HG03460 (cell line): ENCODE results near the gene EPHB2.

ENCODE experiments used
- ATAC-seq: cut with Tn5 transposase; IDR thresholded peaks from one replicate; pipeline ENCODE4 v1.9.1; 2021; ENCODE audit not compliant: unreplicated experiment

Gene EPHB2

DNA sequence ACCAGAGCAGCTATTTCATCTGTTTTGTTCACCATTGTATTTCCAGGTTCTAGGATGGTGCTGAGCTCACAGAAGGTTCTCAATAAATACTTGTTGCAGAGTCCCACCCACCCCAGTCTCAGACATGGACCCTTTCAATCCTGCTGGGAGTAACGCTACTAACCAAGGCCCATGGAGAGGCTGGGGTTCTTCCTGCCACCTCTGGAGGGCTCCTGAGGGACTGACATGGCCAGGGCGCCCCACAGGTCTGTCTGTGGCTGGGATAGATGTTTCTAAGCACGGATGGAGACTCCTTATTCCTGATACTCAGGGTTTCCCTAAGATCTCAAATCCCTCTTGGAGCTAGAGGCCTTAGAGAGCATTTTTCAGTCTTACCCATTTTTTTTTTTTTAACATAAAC lies 87.4 kb downstream of the EPHB2 start:
- ATAC-seq = no peak

DNA sequence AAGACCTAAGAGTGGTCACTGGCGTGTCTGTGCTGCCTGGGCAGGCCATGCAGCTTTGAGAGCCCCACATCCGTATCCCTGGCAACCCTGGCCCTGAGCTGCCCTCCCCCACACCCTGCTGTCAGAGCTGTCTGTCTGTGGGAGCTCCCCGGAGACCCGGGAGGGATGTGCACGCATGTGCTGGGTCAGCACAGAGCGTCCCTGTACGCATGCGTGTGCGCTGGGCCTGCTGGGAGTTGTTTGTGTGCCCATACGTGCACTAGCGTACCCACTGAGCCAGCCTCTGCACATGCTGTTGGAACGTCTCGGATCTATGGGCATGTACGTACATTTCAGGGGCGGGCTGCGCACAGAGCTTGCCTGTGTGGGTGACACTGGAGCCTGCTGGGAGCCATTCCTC lies 89.3 kb downstream of the EPHB2 start:
- no peak for ATAC-seq

DNA sequence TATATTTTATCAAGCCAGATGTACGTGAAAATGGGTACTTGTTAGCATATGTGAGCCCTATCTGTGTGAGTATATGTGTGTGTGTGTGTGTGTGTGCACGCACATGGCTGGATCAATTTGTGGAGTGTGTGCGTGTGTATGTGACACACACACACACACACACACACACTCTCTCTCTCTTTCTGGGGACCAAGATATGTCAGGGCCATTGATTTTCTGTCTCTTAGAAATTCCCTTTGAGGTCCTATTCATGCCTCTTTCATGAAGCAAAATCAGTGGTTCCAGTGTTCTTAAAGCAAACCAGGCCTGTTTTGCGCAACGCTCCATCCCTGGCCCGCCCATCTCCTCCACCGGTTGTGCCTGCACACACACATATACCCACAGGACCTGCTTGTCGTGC lies 90.0 kb downstream of the EPHB2 start:
- no peak for ATAC-seq

DNA sequence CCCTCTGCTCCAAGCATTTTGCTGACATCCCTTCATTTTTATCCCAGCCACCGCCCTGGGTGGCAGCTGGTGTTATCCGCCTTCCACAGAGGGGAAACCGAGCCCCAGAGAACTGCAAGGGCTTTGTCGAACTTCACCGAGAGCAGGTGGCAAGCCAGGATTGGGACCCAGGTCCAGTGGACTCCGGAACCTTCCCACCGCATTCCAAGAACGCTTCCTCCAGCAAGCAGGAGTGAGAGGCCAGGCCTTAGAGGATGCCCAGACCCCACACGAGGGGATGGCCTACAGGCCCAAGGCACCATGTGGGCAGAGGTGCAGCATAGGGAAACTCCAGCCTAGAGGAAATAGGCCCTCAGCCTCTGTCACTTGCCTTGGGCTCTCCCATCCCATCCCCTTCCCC lies 90.7 kb downstream of the EPHB2 start:
- no peak for ATAC-seq

DNA sequence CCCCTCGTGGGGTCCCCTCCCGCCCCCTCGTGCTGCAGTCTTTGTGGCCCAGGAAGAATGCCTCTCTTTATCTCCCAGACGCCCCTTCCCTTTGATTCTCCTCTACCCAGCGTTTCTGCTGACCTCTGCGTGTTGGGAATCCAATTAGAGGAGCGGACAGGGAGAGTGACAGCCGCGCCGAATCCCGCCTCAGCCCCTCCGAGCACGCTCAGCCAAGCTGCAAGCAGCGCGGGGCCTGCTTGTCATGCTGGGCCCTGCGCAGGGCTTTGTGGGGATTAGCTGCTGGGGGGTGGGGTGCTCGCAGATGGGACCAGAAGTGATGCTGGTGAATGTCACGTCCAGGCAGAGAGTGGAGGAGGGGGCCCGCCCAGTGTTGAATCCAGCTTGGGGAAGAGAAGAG lies 91.1 kb downstream of the EPHB2 start:
- ATAC-seq = no peak

DNA sequence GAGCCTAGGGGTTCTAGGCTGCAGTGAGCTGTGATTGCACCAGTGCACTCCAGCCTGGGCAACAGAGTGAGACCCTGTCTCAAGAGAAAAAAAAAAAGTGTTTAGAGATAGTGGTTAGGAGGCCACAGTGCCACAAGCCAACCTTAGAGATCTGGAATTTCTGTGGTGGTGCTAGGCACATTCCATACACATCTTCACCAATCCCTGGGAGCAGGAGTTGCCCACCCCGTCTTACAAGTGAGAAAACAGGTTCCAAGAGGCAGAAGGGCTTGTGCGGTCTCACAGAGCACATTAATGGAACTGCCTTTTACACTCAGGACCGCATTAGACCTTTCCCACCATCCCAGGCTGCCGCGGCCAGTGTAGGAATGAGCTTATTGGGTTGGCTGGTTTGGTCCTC lies 93.2 kb downstream of the EPHB2 start:
- ATAC-seq = no peak

DNA sequence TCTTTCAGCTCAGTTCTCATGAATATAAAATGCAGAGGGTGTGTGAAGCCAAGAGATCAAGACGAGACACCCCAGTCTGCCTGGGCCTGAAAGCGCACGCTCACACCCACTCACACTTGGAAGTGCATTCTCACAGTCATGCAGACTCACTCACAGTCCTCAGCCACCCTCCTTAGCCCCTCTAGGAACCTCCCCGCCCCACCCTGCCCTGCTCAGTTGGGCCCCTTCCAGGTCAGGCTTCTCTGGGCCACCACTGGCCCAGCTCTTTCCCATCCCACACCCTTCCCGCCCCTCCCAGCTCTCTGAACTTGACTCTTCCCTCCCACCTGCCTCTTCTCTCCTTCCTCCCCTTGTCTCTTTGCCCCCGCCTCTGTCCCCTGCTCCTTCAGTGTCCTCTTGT lies 93.8 kb downstream of the EPHB2 start:
- no peak for ATAC-seq

DNA sequence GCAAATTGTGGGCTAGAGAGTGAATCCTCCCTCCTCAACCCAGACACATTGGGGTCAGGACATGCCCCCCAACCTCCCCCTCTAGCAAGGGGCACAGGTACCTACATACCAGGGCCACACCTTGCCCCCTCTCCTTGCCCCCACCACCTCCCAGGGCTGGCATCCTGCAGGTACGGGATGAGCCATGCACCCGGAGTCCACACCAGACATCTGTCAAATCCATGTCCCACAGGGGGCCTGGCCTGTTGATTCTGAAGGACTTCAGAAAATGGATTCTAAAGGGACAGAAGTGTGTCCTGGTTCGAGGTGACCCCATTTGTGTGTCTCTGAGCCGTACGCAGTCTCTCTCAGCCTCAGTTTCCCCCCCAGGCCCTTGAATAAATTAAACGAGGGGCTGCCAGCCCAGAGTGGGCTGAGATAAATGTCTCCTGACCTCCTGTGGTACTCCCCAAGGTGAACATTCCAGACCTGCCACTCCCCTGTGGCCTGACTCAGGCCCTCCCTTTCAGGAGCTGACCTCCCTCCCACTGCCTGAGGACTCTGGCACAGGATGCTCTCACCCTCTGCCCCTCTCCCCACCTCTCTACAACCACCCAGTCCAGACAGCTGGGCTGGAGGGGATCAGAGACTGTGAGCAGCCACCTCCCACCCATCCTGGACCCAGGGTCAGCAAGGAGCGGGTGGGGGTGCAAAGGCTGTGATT lies 94.5 kb downstream of the EPHB2 start:
- ATAC-seq = no peak

DNA sequence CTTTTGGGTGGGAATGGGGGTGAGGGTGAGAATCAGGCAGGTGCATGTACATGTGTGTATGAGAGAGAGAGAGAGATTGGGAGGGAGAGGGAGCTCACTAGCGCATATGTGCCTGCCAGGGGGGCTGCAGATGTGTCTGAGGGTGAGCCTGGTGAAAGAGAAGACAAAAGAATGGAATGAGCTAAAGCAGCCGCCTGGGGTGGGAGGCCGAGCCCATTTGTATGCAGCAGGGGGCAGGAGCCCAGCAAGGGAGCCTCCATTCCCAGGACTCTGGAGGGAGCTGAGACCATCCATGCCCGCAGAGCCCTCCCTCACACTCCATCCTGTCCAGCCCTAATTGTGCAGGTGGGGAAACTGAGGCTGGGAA lies 95.0 kb downstream of the EPHB2 start:
- ATAC-seq = no peak

DNA sequence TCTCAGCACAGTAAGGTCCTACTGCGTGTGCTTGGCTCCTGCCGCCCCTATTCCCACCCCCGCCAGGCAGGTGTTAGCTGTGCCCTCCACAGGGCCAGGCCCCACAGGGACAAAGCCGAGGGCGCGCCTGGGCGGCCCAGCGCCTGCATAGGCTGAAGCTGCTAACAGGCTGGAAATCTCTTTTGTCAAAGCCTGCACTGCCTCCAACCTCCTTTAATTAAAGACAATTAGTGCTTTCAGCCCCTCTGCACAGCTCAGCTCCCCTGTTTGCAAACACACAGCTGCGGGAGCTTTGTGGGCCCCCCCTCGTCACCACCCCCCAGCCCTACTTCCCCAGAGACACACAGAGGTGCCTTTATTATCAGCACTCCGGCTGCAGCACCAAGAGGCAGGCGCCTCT lies 95.9 kb downstream of the EPHB2 start:
- ATAC-seq = no peak

DNA sequence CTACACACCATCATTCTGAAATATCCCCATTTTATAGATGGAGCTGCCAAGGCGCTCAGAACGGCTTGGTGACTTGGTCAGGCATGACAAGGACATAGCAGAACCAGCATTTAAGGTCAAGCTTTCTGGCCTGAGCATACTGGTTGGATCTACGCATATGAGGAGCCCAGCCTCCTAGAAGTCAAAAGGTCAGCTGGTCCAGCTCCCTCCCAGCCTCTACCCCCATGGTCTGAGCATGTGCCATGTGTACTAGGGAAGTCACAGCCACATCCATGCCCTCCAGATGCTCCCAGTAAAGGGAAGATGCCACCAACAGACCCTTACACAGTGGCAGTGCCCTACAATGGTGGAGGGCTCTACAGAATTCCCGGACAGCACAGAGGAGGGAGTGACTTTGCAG lies 96.7 kb downstream of the EPHB2 start:
- no peak for ATAC-seq

DNA sequence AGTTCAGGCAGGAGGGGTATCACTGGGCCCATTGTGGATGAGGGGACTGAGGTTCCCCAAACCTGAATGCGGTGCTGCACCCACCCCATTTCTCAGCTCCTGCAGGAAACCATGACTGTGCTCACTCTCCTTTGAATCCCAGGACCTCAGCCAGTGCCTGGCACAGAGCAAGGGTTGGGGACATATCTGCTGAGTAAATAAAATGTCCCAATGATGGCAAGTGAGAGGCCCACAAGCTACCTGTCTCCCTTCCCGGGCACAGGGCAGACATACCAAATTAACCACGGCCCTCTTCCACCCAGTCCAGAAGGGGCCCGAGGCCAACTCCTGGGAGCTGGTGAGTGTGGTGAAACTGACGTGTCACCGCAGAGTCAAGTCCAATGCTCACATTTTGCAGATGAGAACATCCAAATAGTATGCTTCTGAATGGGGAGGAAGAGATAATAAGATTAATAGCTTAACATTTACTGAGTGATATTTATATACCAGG lies 97.6 kb downstream of the EPHB2 start:
- no peak for ATAC-seq

DNA sequence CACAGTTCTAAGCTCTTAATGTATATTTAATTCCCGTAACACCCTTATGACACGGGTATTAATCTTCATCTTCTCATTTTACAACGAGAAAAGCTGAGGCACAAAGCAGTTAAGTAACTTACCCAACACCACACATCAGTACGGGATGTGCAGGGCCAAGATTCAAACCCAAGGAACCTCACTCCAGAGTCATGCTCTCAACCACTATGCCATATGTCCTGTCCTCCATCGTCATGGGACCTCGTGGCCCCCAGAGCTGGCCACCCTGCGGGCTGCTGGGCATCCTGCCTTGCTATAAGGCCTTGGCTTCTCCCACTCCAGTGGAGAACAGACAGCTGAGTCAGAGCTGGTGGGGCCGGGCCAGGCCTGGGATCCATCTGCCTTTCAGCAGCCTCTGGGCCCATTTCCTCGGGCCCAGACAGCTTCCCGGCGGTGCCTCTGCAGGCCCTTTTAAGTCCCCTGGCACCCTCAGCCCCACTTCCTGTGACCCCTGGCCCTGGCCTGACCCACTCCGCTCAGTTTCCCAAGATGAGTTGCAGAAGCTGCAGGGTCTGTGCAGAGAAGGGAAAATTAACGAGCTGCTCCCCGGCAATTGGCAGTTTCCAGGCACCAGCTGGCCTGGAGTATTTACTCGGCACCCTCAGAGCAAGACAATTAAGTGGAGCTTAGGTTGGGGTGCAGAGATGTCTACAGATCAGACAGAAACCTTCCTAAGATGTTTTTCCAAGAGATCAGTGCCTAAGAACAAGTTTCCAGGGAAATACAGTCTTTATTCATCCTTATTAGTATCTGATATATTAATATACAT lies 98.2 kb downstream of the EPHB2 start:
- no peak for ATAC-seq

DNA sequence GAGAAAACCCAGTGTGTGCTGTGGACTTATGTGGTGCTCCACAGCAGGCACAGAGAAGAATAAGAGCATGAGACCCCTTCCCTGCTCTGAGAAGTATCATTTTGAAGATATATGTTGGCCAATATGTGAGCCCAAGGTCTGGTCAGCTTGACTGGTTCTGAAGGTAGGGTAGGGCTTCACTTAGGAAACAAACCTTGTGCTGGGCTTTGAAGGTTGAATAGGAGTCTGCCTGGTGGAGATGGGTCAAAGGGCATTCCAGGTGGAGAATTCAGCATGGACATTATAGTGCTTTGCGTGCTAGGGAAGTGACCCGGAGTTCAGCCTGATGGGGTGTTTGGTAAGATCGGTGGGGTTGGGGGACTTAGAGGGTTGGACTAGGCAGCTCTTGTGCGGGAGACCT lies 99.1 kb downstream of the EPHB2 start:
- no peak for ATAC-seq

DNA sequence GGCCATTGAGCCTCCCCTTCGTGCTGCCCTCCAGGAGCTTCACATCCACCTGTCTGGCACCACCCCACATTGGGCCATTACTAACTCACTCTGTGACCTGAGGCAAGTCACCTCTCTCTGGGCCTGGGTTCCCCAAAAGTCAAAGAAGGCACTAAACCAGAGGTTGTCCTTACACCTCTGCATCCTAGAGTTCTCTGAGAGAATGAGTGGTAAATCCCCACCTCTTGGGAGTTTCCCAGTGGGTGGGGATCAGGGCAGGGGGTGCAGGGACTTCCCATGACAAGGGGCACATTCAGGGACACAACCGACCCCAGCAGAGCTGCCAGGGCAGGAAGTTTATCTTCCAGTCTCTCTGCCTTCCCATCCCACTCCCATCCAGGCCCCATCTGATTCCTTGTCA lies 99.7 kb downstream of the EPHB2 start:
- ATAC-seq = no peak

DNA sequence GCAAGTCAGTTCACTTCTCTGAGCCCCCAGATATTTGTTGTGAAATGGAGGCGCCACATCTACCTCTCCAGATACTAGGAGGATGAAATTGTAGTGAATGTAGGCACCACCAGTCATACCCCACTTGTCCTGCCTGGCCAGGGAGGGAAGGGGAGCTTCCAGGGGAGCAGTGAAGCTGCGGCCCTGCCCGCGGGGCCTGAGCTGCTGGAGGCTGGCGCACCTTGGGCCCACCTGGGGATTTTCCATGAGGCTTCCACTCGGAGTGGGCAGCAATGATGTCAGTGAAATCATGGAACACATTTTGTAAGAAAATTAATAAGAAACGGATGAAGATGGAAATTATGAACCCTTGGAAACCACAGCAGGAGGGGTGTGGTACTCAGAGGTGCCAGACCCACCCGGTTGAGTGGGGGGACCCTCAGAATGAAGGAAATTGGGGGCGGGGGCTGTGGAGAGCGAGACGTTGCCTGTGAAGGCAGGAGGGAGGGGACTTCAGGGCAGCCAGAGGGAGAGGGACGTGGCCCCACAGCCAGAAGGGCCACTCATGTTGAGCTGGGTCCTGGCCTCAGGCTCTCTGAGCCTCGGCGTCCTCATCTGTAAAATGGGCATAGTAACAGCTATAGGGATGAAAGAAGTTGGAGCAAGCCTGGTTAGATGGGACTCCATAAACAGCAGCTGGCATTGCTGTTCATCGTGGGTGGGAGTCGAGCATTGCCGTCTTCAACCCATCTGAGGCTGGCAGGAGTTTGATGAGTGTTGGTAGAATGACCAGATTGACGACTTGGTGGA lies 101.6 kb downstream of the EPHB2 start:
- ATAC-seq = no peak

DNA sequence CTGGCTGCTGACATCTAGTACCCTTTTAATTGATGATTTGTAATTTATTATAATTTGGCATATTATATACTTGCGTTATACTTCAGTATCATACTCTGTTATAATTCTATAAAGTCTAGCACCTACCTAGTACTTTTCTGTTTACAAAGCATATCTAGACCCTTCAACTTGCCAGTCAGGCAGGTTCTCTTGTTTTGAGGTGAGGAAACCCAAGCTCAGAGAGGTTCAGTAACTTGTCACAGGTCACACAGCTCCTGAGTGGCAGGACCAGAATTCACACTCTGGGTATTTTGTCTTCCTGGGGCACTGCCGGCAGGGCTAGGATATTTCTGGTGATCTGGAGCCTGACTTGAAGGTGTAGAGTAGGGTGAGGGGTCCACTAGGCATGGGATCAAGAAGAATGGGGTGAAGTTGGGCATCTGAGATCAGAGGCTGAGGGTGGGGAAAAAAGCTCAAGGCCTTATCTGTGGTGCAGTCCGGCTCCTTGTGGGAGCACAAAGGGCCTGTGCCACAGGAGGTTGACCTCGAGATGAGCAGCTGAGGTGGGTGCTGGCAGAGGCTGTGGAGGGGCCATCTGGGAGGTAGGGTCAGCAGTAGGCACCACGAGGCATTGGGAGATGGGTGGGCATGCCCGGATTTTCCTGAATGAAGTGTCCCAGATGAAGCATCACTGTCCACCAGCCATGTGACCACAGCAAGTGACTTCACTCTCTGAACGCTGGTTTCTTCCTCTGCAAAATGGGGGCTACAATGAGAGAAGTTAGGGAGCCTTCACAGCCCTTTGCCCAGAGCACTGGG lies 102.6 kb downstream of the EPHB2 start:
- no peak for ATAC-seq

DNA sequence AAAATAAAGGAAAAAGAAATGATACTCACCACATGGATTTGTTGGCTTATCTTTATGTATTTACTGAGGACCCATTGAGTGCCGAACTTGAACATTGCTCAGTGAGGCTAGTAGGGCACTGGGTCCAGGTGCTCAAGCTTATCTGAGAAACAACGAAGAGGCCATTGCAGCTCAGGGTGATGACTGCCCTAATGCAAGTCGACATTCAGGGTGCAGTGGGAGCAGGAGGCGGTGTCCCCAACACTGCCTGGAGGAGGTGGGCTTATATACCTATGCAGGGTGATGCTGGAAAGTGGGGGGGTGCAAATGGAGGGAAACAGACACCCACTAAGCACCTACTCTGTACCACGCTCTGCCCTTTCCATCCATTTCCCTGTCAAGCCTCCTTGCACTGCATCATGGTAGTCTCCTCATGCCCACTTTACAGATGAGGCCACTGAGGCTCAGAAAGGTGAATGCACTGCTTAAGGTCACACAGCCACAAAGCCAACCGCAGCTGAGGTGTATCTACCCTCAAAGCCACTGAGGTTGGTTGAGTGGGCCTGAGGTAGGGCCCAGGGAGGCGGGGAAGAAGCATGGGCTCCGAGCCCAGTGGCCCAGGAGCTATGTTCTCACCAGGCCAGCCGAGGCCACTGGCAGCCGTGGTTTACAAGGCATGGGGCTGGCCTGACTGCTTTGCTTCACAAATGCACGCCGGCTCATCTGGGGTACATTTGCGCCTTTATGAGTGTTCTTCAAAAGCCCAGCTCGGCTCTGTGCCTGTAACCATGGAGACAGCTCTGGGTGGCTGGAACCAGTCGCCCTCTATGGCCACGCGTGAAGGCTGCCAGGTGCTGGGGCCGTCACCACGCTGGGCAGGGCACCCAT lies 103.8 kb downstream of the EPHB2 start:
- ATAC-seq = no peak

DNA sequence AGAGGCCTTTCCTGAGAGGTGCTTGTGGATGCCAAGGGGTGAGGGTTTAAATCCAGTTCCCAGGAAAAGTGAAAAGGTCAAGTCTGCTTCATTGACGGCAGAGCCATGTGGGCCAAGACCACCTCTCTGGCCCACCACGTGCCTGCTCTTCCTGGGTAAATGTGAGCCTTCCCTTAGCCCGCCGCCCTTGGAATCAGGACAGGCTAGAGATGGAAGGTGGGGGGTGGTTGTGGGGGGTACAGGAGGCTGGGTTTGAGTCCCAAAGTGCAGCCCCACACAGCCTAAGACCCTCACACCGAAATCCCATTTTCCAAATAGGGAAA lies 104.4 kb downstream of the EPHB2 start:
- no peak for ATAC-seq

DNA sequence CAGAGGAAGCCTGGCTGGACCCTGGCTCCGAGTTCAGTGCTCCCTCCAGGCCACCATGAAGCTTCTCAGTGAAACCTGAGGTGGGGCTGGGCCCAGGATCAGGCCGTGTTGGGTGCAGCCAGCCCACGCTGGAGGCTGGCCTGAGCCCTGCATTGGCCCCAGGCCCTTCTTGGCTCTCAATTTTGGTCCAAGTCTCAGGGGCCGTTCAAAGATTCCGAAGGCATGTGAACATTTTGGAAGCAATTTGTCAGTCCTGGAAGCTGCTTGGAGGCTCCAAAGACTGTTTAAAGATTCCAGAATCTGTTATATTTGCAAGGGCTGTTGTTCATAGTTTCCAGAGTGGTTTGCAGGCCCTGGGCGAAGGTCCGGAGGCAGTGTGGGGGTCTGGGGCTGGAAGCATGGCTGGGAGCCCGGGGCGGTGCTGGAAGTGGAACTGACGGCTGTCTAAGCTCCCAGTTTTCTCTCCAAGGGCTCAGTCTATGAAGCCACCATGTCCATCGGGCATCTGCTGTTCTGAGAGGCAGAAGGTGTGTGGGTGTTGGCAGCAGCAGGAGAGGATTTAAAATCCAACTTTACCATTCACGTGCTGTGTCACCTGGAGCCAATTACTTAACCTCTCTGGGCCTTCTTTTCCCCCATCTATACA lies 104.9 kb downstream of the EPHB2 start:
- no peak for ATAC-seq
